Measurements from ENCODE around the gene NXPH4. TPM values are rescaled to one million over a fixed set of nuclear protein-coding genes. Genes with fewer than 3 reads are reported as not detected.

NXPH4 gene
- polyA plus RNA-seq, 1 donor from 2014 or later, result 0.53 TPM

GRCh38 chr12:57244312-57244696 lies 27.7 kb downstream of the NXPH4 start:
- no peak overlapping the region for H3K4me2 ChIP-seq (ENCODE audit: low read length)
- peaks cover 38% of the 10 kb centered on the region for H3K27me3 ChIP-seq (ENCODE audit: insufficient read depth, low read depth, low read length)
- no peak overlapping the region for H3K9ac ChIP-seq (ENCODE audit: low read length)
- H3K27ac ChIP-seq (ENCODE audit: low read length), result no peak overlapping the region
- no peaks in the 10 kb centered on the region for H3F3A ChIP-seq (ENCODE audit: insufficient read depth, low read length, poor library complexity, severe bottlenecking)
- H3K36me3 ChIP-seq (ENCODE audit: insufficient read depth, low read length), result no peaks in the 10 kb centered on the region
- no peaks in the 10 kb centered on the region for H3K79me2 ChIP-seq (replicated peaks; ENCODE audit: insufficient read depth, low read length)
- no peaks in the 10 kb centered on the region for H3K9me3 ChIP-seq (ENCODE audit: low read length)
- H4K20me1 ChIP-seq (ENCODE audit: insufficient read depth), result no peaks in the 10 kb centered on the region
- TF ChIP-seq EP300 (conservative IDR thresholded peaks at IDR 0.05; ENCODE audit: poor library complexity, severe bottlenecking), result no peak
- TF ChIP-seq, protein P1, sequence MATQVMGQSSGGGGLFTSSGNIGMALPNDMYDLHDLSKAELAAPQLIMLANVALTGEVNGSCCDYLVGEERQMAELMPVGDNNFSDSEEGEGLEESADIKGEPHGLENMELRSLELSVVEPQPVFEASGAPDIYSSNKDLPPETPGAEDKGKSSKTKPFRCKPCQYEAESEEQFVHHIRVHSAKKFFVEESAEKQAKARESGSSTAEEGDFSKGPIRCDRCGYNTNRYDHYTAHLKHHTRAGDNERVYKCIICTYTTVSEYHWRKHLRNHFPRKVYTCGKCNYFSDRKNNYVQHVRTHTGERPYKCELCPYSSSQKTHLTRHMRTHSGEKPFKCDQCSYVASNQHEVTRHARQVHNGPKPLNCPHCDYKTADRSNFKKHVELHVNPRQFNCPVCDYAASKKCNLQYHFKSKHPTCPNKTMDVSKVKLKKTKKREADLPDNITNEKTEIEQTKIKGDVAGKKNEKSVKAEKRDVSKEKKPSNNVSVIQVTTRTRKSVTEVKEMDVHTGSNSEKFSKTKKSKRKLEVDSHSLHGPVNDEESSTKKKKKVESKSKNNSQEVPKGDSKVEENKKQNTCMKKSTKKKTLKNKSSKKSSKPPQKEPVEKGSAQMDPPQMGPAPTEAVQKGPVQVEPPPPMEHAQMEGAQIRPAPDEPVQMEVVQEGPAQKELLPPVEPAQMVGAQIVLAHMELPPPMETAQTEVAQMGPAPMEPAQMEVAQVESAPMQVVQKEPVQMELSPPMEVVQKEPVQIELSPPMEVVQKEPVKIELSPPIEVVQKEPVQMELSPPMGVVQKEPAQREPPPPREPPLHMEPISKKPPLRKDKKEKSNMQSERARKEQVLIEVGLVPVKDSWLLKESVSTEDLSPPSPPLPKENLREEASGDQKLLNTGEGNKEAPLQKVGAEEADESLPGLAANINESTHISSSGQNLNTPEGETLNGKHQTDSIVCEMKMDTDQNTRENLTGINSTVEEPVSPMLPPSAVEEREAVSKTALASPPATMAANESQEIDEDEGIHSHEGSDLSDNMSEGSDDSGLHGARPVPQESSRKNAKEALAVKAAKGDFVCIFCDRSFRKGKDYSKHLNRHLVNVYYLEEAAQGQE (IDR thresholded peaks at IDR 0.05; ENCODE audit: borderline replicate concordance), result no peak
- TF ChIP-seq SMC3 (conservative IDR thresholded peaks at IDR 0.05; ENCODE audit: poor library complexity), result no peak
- TF ChIP-seq MXI1 (conservative IDR thresholded peaks at IDR 0.05; ENCODE audit: poor library complexity, severe bottlenecking), result no peak
- TF ChIP-seq POLR2AphosphoS5 (IDR thresholded peaks at IDR 0.05), result no peak
- TF ChIP-seq, protein P2, sequence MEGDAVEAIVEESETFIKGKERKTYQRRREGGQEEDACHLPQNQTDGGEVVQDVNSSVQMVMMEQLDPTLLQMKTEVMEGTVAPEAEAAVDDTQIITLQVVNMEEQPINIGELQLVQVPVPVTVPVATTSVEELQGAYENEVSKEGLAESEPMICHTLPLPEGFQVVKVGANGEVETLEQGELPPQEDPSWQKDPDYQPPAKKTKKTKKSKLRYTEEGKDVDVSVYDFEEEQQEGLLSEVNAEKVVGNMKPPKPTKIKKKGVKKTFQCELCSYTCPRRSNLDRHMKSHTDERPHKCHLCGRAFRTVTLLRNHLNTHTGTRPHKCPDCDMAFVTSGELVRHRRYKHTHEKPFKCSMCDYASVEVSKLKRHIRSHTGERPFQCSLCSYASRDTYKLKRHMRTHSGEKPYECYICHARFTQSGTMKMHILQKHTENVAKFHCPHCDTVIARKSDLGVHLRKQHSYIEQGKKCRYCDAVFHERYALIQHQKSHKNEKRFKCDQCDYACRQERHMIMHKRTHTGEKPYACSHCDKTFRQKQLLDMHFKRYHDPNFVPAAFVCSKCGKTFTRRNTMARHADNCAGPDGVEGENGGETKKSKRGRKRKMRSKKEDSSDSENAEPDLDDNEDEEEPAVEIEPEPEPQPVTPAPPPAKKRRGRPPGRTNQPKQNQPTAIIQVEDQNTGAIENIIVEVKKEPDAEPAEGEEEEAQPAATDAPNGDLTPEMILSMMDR (IDR thresholded peaks at IDR 0.05; ENCODE audit: poor library complexity, severe bottlenecking), result no peak
- TF ChIP-seq RAD21 (conservative IDR thresholded peaks at IDR 0.05), result no peak
- no peak for TF ChIP-seq EZH2 (IDR thresholded peaks at IDR 0.05; ENCODE audit: borderline replicate concordance, insufficient read depth, low read length, poor library complexity, severe bottlenecking)
- no peak for TF ChIP-seq TAF1 (IDR thresholded peaks at IDR 0.05; ENCODE audit: low read depth)
- H3K9me2 ChIP-seq (ENCODE audit: insufficient read depth, low read length), result no peaks in the 10 kb centered on the region
- no peak overlapping the region for H3K4me3 ChIP-seq (ENCODE audit: low read length)
- H2AFZ ChIP-seq (ENCODE audit: low read depth, low read length), result no peak overlapping the region

DNA sequence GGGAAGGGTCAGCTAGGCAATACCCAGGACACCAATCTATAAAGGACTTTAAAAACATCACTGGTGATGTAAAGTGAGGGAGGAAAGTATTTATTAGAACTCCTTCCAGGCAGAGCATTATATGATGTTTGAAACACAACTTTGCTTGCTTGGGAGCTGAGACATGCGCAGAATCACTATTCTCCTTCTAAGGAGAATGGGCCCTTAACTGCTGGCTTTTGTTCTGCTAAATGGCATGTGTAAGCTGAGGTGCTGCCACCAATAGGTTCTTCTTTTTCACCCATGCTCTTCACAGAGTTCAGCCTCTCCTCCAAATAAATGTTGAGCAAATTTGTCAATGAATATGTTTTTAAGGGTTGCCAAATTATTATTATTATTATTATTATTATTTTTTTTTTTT lies 30.4 kb downstream of the NXPH4 start:
- Histone ChIP-seq H3K27me3 (ENCODE audit: insufficient read depth, low read depth, low read length) (peaks cover 26% of the 10 kb centered on the region), H3K4me3 (ENCODE audit: low read length) (no peak overlapping the region), H3K9me3 (ENCODE audit: low read length) (no peaks in the 10 kb centered on the region), H3K9me2 (ENCODE audit: insufficient read depth, low read length) (no peaks in the 10 kb centered on the region), H3K4me2 (ENCODE audit: low read length) (no peak overlapping the region), H3K36me3 (ENCODE audit: insufficient read depth, low read length) (no peaks in the 10 kb centered on the region), H3F3A (ENCODE audit: insufficient read depth, low read length, poor library complexity, severe bottlenecking) (no peaks in the 10 kb centered on the region), H3K27ac (ENCODE audit: low read length) (no peak overlapping the region), H4K20me1 (ENCODE audit: insufficient read depth) (no peaks in the 10 kb centered on the region), H3K79me2 (replicated peaks; ENCODE audit: insufficient read depth, low read length) (no peaks in the 10 kb centered on the region), H2AFZ (ENCODE audit: low read depth, low read length) (no peak overlapping the region), H3K9ac (ENCODE audit: low read length) (no peak overlapping the region)
- TF ChIP-seq SMC3 (conservative IDR thresholded peaks at IDR 0.05; ENCODE audit: poor library complexity) (no peak), EP300 (conservative IDR thresholded peaks at IDR 0.05; ENCODE audit: poor library complexity, severe bottlenecking) (no peak), EZH2 (IDR thresholded peaks at IDR 0.05; ENCODE audit: borderline replicate concordance, insufficient read depth, low read length, poor library complexity, severe bottlenecking) (no peak), RAD21 (conservative IDR thresholded peaks at IDR 0.05) (no peak), TAF1 (IDR thresholded peaks at IDR 0.05; ENCODE audit: low read depth) (no peak), MXI1 (conservative IDR thresholded peaks at IDR 0.05; ENCODE audit: poor library complexity, severe bottlenecking) (no peak), POLR2AphosphoS5 (IDR thresholded peaks at IDR 0.05) (no peak)
- TF ChIP-seq, protein P2 (IDR thresholded peaks at IDR 0.05; ENCODE audit: poor library complexity, severe bottlenecking), result no peak
- TF ChIP-seq, protein P1 (IDR thresholded peaks at IDR 0.05; ENCODE audit: borderline replicate concordance), result no peak

Measured in neural cell (in vitro differentiated cells).